HG02943 (cell line): ENCODE results near the gene CTNNA3.

Experiments used
- ATAC-seq: cut with Tn5 transposase; IDR thresholded peaks from one replicate; pipeline ENCODE4 v1.9.1; 2021; ENCODE audit warnings: mild to moderate bottlenecking, low read depth, moderate library complexity; ENCODE audit not compliant: unreplicated experiment

CTNNA3 gene

DNA sequence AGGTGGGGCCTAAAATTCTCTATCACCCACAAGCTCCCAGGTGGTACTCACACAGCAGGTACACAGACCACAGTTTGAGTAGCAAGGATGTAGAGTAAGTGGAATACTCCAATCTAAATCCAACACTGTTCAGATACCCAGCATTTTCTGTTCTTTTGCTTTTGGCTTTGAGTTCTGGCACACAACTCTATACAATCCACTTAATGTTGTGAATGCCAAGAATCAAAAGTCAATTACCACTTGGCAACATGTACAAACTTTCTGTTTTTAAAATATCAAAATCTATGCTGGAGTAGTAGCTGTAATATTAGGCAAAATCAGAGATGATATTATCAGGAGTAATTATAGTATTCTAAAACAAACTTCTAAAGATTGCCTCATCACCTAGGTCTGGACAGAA is 903.6 kb downstream of the CTNNA3 start:
- ATAC-seq = no peak

DNA sequence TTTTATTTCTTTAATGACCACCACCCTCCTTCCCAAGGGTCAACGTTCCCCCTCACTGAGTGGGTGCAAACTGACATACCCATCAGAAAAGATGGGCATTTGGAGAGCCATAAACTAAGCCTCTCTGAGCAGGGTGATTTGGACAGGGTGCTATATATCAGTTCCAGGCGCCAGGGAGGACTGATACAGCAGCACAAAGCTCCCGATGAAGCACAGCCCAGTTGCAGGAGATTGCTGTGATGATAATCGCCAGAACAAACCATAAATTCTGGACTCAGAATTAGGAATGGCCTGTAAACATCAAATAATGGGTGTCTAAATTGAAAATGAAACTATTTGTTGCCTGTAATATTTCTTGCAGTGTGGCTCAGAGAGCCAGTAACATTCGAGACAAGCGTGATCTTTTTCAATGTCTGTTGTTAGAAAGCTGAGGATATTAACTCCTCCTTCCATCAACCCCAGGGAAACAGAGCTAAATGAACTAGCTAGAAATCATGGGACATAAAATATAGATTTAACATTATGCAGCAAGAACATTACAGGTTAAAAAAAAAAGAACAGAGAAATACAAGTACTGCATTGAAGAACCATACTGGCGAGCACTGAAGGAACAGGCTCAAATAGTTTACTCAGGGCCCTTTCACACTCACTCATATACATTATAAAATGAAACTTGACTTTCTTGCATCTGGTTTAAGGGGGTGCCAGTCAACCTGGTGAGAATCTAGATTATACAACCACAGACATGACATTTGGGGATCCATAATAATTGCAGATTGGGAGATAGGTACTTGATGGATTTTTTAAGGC is 907.6 kb downstream of the CTNNA3 start:
- no peak for ATAC-seq

DNA sequence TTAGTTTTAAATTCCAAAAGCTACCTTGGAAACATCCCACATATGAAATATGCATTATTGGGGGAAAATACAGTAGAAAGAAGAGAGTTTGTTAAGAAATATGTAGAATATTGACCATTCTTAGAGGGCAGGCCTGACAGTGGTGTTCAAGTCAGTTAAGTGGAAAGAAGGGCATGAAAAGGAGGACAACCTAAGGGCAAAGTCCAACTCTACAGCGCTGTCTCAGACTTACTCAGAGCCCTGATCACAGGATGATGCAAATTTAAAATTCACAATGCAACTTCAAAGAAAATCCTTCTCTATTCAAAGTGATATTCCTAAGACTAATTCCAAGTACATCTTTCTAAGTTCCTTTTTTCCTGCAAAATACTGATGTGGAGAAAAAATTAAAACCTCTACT is 909.3 kb downstream of the CTNNA3 start:
- no peak for ATAC-seq

DNA sequence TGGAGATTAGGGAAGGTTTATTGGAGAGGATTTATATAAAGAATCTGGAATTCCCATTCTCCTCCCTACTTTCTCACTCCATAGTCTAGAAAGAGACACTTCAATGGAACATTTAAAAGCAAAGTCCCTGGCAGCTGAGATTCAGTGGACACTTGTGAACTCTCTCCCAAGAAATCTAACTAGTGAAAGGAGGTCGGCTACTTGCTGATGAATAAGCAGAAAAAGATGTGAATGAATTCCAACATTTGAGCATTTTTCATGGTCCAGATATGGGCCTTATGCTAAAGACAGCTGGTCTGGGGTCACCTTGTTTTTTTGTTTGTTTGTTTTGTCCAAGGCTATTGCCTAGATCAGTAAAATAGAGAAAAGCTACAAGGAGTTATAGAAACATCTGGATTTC is 911.2 kb downstream of the CTNNA3 start:
- ATAC-seq = no peak

DNA sequence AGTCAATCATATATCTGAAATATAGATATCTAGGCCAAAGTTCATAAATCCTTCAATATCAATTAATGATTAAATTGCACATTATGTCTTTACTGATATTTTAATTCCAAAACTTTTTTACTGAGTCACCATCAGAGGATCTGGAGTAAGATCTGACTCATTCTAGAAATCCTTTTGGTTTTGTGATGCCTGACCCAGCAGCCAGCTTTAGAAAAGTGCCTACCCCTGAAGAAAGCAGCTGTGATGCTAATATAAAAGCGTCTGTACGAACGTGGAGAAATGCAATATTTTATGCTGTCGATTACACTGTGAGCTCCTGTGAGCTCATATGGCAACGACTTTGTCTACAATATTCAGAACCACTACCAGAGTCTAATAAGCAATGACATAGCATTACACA is 912.7 kb downstream of the CTNNA3 start:
- ATAC-seq = no peak

DNA sequence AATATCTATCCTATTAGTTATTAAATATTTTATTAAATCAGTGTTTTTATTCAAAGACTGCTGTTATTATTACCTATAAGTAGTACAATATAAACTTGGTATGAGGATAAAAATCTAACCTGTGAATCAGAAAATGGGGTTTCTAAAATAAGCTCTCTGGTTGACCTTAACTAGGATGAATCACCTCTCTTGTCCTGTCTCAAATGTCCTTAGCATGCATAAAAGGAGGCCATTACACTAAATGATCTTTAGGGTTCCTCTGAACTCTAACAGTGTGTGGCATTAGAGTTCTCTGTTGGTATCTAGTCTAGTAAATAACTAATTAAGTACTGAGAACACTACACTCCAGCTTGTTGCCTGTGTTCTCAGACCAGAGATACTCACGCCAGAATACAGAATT is 913.2 kb downstream of the CTNNA3 start:
- ATAC-seq = no peak

DNA sequence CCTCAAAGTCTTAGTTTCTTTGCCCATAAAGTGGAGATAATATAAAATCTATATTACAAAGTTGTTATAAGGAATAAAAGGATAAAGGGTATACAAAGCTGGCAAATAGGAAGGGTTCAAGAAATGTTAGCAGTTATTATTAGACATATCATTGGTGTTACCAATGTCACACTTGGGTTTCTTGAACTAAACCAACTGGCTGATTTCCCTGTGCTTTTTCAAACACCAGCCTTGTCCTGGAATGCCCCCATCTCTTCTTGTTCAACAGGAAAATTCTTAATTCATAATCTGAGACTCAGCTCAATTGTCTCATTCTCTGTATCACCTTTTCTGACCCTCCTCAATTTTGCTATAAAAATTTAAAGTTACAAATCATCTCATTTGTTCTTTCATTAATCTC is 913.9 kb downstream of the CTNNA3 start:
- ATAC-seq = no peak

DNA sequence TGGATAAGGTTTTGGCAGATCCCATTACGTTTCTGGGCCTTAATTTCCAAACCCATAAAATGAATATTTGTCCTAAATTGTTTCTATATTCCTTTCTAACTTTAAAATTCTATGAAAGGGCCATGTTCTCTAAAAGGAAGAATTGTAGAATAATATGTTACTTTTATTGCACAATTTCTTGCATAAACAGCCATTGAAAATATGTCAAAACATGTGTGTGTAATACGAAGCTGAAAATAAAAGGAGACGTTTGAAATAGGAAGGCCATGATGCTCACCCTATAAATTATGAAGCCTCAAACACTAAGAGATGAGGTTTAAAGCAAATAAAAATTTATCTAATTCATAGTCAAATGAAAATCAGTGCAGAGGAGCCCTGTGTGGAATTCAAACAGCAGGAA is 915.2 kb downstream of the CTNNA3 start:
- ATAC-seq = no peak

DNA sequence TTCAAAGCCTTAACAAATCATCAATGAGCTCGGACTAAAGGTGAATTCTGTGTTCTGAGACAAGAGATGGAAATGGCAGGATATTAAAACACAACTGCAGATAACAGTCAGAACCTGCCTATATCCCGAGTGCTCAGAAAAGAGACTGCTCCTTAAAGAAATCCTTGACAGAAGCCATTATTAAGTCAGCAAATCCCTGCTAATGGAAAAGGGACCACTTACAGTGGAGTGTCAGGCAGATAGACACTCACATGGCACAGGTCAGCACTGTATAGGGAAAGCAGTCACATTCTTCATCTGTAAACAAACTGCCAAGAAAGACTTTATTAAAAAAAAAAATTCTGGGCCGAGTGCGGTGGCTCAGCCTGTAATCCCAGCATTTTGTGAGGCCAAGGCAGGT is 917.6 kb downstream of the CTNNA3 start:
- no peak for ATAC-seq

DNA sequence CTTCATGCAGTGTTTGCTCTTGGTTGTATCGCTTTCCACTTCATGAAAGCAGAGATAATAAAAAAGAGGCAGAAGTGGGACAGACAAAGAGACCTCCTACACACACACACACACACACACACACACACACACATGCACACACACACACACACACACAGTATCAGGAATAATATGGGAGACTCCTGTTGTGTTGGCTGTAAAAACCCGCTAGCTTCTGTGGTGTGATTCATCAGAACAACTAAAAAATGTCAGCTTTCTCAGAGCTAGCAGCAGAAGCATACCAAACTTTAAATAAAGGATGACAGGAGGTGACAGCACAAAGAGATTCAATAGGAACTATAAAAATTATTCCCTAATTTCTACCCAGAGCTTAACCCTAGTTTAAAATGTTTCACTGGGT is 918.3 kb downstream of the CTNNA3 start:
- ATAC-seq = no peak

DNA sequence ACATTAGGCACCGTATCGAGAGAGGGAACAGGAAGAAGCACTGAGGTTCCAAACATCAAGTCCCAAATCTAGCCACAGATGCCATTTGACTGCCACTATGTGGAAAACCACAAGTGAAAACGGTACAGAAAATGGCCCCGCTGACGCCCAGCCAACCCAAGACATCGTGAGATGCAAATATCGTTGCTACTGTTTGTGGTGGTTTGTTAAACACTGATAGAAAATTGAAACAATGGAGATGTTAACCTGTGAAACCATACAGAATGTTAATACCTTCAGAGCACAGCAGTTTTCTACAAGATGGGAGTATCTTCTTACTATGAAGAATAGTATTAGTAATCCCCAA is 922.5 kb downstream of the CTNNA3 start:
- ATAC-seq = no peak

DNA sequence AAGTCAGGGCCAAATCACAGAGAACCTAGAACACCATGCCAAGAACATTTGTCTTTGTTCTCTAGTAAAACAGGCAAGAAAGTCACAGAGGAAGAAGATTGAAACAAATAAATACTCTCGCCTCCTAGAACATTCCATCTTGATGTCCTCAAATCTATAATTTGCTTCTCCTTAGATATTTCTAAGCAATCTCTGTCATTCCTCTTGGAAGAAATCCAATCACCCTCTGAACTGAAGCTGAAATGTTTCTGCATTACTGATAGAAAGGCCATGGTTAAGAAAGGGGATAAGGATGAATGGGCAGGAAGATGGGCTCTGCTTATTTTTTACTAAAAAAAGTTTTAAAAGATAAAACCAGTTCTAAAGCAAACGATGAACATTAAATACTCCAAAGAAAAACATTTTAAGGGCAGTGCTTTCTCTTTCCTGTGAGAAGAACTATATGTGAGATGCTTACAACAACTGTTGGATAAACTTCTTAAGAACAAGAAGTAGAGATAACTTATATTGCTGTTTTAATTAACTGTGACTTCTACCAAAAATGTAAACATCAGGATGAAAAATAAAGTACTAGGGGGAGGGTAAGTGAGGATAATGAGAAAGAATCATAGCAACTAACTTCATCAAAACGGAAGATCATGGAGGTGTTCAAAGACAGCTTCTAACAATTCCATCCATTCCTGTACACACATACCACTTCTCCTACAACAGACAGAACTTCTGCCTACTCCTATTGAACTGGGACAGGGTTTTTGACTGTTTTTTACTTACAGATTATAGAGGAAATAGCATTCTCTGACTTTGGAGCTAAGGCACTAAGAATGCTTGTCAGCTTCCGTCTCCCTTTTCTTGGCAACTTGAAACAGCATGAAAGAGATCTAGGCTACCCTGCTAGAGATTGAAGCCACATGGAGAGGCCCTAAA is 923.2 kb downstream of the CTNNA3 start:
- no peak for ATAC-seq

DNA sequence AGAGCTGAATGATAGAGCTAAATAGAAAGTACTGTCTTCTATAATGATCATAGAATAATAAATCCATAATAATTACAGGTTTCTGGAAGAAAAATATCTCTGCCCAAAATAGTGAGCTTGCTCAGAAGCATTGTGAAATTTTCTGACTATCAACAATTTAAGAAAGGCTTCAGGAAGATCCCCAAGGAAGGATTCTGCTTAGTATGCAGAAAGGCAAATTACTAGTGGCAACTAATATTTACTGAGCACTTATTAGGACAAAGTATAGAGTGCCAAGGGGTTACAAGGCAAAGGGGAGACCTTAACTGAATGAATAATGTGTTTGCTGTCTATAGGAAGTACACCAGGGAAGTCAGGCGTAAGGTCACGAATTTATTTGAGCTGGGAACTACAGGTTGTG is 928.3 kb downstream of the CTNNA3 start:
- no peak for ATAC-seq

DNA sequence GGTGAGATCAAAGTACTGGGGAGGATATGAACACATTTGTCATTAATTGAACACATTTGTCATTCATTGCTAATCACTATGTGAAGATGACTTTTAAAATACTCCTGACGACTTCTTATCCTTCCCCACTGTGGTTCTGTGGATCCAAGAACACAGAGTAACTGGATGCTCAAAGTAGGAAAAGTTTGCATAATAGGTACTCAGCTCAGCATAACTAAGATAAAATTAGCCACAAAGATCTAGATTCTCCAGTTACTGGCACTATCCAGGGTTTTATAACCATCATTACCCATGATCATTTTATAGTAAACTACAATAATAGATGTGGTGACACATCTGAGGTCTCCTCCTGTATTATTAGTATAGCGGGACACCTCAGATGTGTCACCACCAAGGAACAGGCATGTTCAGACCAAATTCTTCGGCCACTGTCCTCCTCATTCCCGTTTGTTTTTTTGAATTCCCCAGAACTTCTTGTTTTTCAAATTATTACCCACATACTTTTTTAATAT is 933.7 kb downstream of the CTNNA3 start:
- ATAC-seq = no peak

DNA sequence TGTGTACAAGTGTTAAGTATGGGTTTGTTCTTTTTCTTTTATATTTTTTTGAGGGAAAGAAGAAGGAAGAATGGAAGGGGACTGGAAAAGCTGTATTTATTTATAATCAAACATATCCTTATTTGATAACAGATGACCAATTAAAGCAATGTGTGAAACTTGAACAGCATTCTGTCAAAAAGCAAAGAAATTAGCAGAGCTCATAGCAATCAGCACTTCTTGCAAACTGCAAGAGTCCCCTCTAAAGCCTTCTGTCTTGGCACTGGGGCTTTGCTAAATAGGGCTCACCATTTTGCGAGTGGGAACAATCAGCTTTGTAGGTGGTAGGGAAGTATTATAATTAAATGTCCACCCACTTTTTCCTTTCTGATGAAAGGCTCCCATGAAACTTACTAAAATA is 935.1 kb downstream of the CTNNA3 start:
- no peak for ATAC-seq

DNA sequence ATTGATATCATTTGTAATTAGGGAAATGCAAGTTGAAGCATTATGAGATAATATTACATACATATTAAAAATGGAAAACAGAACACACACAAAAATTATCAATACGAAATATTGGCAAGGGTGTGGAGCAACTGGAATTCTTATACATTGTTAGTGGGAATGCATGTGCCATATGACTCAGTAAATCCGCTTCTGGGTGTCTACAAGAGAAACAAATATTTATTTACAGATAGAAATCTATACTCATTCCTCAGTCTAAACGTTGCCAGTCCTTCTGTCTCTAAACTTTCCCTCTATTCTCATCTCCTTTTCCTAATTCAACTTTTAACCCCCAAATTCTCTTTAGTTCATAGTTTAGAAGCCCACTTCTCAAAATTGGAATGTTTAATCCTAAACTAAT is 940.5 kb downstream of the CTNNA3 start:
- no peak for ATAC-seq

DNA sequence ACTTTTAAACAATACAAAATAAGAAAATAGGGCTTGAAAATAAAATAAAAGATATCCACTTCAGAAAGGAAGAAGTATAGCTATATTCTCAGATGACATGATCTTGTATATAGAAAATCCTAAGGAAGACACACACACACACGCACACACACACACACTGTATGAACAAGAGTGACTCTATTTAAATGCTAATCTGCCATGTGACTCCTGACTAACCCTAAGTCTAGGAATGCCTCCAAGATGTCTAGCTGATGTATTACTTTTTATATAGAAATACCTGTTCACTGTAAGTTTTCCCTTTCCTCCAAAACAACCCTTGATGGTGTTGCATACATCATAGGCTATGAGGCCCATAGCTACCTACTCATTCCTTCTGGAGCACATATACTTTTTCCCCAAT is 943.3 kb downstream of the CTNNA3 start:
- no peak for ATAC-seq

DNA sequence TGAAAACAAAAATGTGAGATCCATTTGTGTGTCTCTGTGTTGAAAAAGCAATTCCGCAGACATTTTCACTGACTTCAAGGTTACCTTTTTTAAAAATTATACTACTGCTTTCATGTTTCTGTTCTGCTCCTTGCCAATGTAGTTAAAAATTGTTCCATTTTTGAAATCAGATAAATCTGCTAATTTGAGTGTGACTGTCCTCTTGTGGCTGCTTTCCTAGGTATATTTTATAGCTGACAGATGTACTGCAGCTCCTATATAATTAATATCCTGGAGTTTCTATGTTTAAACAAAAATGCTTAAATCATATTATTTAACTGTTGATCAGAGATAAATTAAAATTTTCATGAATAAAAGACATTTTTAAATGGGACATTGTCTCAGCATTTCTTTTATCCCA is 947.8 kb downstream of the CTNNA3 start:
- ATAC-seq = no peak

DNA sequence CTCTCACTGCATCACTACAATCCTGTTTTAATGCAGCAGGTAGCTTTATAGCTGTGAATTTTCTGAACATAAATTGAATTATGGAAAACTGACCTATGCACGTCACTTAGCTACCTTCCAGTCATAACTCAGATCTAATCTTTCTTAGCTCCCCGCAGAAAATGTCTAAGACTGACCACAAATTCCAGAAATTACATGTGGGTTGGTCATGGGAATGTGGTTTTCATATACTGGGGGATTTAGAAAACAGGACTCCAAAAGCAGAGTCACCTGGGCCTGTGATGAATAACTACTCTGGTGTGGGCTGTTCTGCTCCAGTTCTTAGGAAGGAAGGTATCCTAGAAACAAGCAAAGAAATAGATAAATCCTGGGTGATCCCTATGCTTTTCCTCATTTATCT is 948.5 kb downstream of the CTNNA3 start:
- ATAC-seq = no peak

DNA sequence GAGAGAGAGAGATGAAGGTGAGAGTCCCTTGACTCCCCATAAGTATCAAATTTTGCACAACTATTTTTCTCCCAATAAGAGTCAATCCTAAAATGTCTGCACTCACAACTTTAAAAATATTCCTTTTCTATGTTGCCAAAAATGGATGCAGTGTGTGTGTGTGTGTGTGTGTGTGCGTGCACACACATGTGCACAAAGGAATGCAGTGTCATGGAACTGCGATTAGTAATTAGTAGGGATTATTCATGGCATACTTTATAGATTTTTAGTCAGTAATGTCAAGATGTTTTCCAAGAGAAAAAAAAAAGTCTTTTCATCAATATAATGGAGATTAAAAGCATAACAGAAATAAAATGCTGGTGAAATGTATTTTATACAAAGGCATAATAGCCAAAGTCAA is 949.3 kb downstream of the CTNNA3 start:
- ATAC-seq = no peak

DNA sequence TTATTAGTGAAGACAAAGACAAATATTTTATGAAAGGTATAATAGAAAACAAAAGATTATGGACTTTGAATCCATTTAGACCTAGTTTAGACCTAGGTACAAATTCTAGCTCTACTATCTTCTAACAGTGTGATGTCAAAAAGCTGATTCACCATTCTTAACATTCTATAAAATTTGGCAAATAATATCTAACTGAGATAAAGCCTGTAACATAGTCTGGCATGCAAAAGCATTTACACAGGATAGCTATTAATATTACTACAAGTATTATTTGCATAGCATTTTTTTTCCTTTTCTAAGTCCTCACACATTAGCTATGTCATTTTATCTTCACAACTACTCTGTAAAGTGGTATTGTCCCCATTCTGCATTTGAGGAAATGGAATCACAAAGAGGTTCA is 949.7 kb downstream of the CTNNA3 start:
- ATAC-seq = no peak

DNA sequence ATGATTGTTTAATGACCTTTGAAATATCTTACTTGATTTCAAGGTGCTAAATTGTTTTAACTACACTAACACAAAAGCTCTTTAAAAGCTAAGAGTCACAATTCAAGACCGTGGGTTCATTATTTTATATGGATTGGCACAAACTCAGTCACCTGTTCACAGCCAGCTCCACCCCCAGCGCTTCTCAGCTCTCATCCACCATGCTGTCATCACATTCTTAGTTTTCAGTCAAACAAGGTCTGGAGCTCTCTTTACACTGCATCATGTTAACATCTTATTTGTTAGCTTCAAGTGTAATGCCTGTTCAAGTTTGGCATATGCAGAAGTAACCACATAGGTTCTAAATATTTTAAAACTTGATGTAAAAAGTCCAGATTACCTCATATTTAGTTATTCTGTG is 951.1 kb downstream of the CTNNA3 start:
- no peak for ATAC-seq
